GM12878 (cell line): Measurements from ENCODE around the gene MRC2. TPM values are rescaled to one million over a fixed set of nuclear protein-coding genes. Genes with fewer than 3 reads are reported as not detected.

Experiments
- ATAC-seq: fragments of 200-7000 bp; cut with Tn5 transposase; 3 replicates; pipeline ENCODE4 v1.9.1; 2020; ENCODE audit warnings: mild to moderate bottlenecking, moderate library complexity
- BruUV-seq: library from RNA; stranded (reverse); fragments of 400-500 nt; replicated peaks from 2 replicates; lab custom pipeline; 2021; lab: Mats Ljungman, UMichigan
- CTCF ChIA-PET: fragments of 300-600 bp; sonication (Branson Sonifier 250); formaldehyde crosslinking; extraction: SDS; loops from one replicate; lab custom pipeline; 2021; ENCODE audit warnings: inconsistent platforms; lab: Yijun Ruan, JAX
- POLR2A ChIA-PET: fragments of 350-600 bp; formaldehyde crosslinking; extraction: SDS; loops from one replicate; lab custom pipeline; 2021; ENCODE audit warnings: inconsistent platforms; lab: Charles Lee
- RAD21 ChIA-PET: fragments of 300-600 bp; sonication (Branson Sonifier 250); formaldehyde crosslinking; loops from one replicate; lab custom pipeline; 2023; ENCODE audit warnings: antibody characterized with exemption; ENCODE audit not compliant: unreplicated experiment; lab: Charles Lee
- SMC1A ChIA-PET: fragments of 300-600 bp; sonication (Branson Sonifier 250); formaldehyde crosslinking; loops from one replicate; lab custom pipeline; 2023; ENCODE audit not compliant: unreplicated experiment, uncharacterized antibody; lab: Charles Lee
- DNase-seq: peaks from one replicate; pipeline ENCODE4 v3.0.0-alpha.2; 2011; ENCODE audit warnings: low read depth, low spot score
- FAIRE-seq: peaks from 3 replicates; lab custom pipeline; 2011; peaks lifted over from hg19 to GRCh38; lab: Jason Lieb, UNC
- H2AFZ ChIP-seq: 2 replicates; pipeline ENCODE4 v1.6.0; 2011; ENCODE audit warnings: low read depth, low read length, control low read depth; ENCODE audit not compliant: control insufficient read depth
- H3K27ac ChIP-seq: 2 replicates; pipeline ENCODE4 v1.5.1; 2011; ENCODE audit warnings: control low read depth; ENCODE audit not compliant: control insufficient read depth, insufficient read depth
- H3K27me3 ChIP-seq, 2 experiments: replicated peaks in 1 of 2; 2 replicates each; pipeline versions ENCODE4 v1.6.0 to v1.6.1; 2011; ENCODE audit warnings: low read length in 1 of 2; ENCODE audit not compliant: control insufficient read depth in 2 of 2, insufficient read depth in 2 of 2
- H3K36me3 ChIP-seq, 2 experiments: 2 replicates each; pipeline ENCODE4 v1.5.1; 2011; ENCODE audit warnings: low read length in 1 of 2; ENCODE audit not compliant: control insufficient read depth in 2 of 2, insufficient read depth in 2 of 2
- H3K4me1 ChIP-seq: 2 replicates; pipeline ENCODE4 v1.6.1; 2011; ENCODE audit warnings: mild to moderate bottlenecking, low read length, moderate library complexity, mixed read lengths; ENCODE audit not compliant: control insufficient read depth, insufficient read depth
- H3K4me2 ChIP-seq: 2 replicates; pipeline ENCODE4 v1.6.0; 2011; ENCODE audit warnings: control low read depth; ENCODE audit not compliant: control insufficient read depth, insufficient read depth
- H3K4me3 ChIP-seq: fragments of 200-600 bp; sonication (generic); 2 replicates; pipeline ENCODE4 v1.5.1; 2016
- H3K79me2 ChIP-seq: 2 replicates; pipeline ENCODE4 v1.6.0; 2011; ENCODE audit warnings: low read length; ENCODE audit not compliant: control insufficient read depth, insufficient read depth
- H3K9ac ChIP-seq: 2 replicates; pipeline ENCODE4 v1.8.0; 2011; ENCODE audit warnings: low read length, control low read depth, mixed read lengths; ENCODE audit not compliant: control insufficient read depth, insufficient read depth
- H3K9me3 ChIP-seq: replicated peaks from 3 replicates; pipeline ENCODE4 v1.5.1; 2011; ENCODE audit warnings: mild to moderate bottlenecking, low read length; ENCODE audit not compliant: control insufficient read depth, insufficient read depth
- H4K20me1 ChIP-seq: 2 replicates; pipeline ENCODE4 v1.6.0; 2011; ENCODE audit not compliant: control insufficient read depth, insufficient read depth
- CBX5 ChIP-seq: sonication (generic); IDR thresholded peaks from 2 replicates; pipeline ENCODE4 v1.6.1; 2016; ENCODE audit warnings: low read depth, moderate library complexity, mild to moderate bottlenecking, inconsistent platforms
- EED ChIP-seq: sonication (generic); IDR thresholded peaks from 2 replicates; pipeline ENCODE4 v1.6.1; 2016; ENCODE audit warnings: antibody characterized with exemption, low read depth
- YBX1 ChIP-seq: fragments of 450-650 bp; IDR thresholded peaks from 2 replicates; pipeline ENCODE4 v1.6.1; 2016; ENCODE audit warnings: antibody characterized with exemption
- WGBS: methylation state at CpG from one replicate; pipeline ENCODE4 v1.1.6; 2016; ENCODE audit warnings: low lambda C conversion rate; ENCODE audit not compliant: insufficient replicate concordance, insufficient coverage; ENCODE audit errors: missing lambda C conversion rate; 5-methylcytosine and 5-hydroxymethylcytosine counted together
- in situ Hi-C: fragments of 300-500 bp; cut with MboI; formaldehyde crosslinking; loops from 9 replicates; pipeline ENCODE4 v1.14.3; 2018; ENCODE audit warnings: mixed read lengths
- intact Hi-C: fragments of 100-400 bp; cut with micrococcal nuclease; formaldehyde crosslinking; loops from one replicate; pipeline ENCODE4 v1.14.2; 2022; ENCODE audit not compliant: unreplicated experiment
- polyA plus RNA-seq, 11 experiments: library from polyadenylated mRNA; depleted of rRNA in 4 of 11; unstranded in 6 of 11; stranded (reverse) in 5 of 11; fragments of >200 nt; fragmentation: Nextera tagmentation in 4 of 11; fragmentation: Illumina TruSeq in 1 of 11; extraction: Ambion mirVana in 4 of 11; extraction: Trizol in 1 of 11; gene quantifications; 1 replicate in 1 of 11; 2 replicates in 10 of 11; pipeline versions ENCODE4 v1.2.1 to v1.2.3, GENCODE V29; 2011 to 2016; ENCODE audit warnings: inconsistent platforms in 2 of 11, missing spikeins in 2 of 11, low read depth in 1 of 11
- total RNA-seq, 4 experiments: library from RNA; depleted of rRNA in 3 of 4; stranded (reverse); fragments of >200 nt in 3 of 4; fragmentation: Illumina TruSeq in 1 of 4; extraction: Trizol in 1 of 4; gene quantifications; 2 replicates each; pipeline versions ENCODE4 v1.2.1 to v1.2.3, GENCODE V29; 2013 to 2021
- TF ChIP-seq, protein P1 (sequence below), 3 experiments: IDR thresholded peaks in 2 of 3; conservative IDR thresholded peaks in 1 of 3; 2 replicates each; pipeline ENCODE4 v1.5.1; 2011; ENCODE audit warnings: low read depth in 3 of 3, low read length in 3 of 3, mild to moderate bottlenecking in 3 of 3, control low read depth in 2 of 3, moderate library complexity in 2 of 3, inconsistent platforms in 1 of 3, mixed read lengths in 1 of 3; ENCODE audit not compliant: control insufficient read depth in 2 of 3, insufficient read depth in 1 of 3; ENCODE audit errors: extremely low read depth in 1 of 3
- TF ChIP-seq, protein P2 (sequence below): fragments of 450-650 bp; IDR thresholded peaks from 2 replicates; pipeline ENCODE4 v1.6.1; 2018; ENCODE audit warnings: borderline replicate concordance, mild to moderate bottlenecking; ENCODE audit not compliant: partially characterized antibody
- TF ChIP-seq, protein P3 (sequence below): IDR thresholded peaks from 2 replicates; pipeline ENCODE4 v1.6.1; 2011; ENCODE audit warnings: low read depth, low read length, improper control_type of control experiment, borderline replicate concordance

MRC2 gene
- total and polyA plus RNA-seq, 10 of the 15 experiments (the other 5 are each of a cell fraction or from before 2014, with no cell fraction given), result 0.04 to 0.96 (median 0.30) TPM; not detected in 1

DNA sequence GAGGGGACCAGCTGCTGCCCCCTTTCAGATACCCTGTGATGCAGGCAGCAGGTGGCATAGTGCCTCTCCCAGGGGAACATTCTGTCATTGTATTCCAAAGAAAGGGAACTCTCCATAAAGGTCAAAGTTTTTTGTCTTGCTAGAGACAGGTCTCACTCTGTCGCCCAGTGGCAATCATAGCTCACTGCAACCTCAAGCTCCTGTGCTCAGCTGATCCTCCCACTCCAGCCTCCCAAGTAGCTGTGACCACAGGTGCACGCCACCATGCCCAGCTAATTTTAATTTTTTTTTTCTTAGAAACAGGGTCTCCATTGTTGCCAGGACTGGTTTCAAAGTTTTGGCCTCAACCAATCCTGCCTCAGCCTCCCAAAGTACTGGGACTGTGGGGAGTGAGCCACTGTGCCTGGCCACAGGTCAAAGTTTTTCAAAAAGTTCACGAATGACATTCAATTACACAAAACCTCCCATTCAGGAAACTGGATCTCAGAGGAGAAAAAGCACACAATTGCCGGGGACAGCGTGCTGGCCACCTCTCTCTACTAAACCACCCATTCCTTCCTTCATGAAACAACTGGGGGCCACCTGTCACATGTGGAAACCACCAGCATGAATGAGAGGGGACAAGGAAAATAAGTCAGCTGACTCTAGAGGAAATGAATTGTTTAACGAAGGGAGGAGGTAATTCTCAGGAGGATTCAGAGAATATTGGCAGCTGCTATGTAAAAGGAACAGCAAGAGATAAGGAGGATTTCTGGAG lies 100.6 kb downstream of the MRC2 start:
- Histone ChIP-seq H3K4me3 (no peak overlapping the region), H2AFZ (no peak overlapping the region), H3K27me3 (no peaks in the 10 kb centered on the region), H4K20me1 (no peaks in the 10 kb centered on the region), H3K79me2 (no peaks in the 10 kb centered on the region), H3K9me3 (peaks cover 5% of the 10 kb centered on the region; the same call in 2 of the 3 replicates)
- 46% methylated on average over 6 of the region's 6 CpGs for WGBS
- ChIA-PET SMC1A (interaction anchor here (1.9 kb wide), 1 partner anchor 9 kb away, joined by 4 read pairs; no protein-coding TSS in a partner anchor), CTCF (no interaction called here)
- intact Hi-C loops (no loop called here), in situ Hi-C loops (no loop called here)
- TF ChIP-seq CBX5, result no peak
- TF ChIP-seq YBX1, result no peak
- TF ChIP-seq, protein P1, sequence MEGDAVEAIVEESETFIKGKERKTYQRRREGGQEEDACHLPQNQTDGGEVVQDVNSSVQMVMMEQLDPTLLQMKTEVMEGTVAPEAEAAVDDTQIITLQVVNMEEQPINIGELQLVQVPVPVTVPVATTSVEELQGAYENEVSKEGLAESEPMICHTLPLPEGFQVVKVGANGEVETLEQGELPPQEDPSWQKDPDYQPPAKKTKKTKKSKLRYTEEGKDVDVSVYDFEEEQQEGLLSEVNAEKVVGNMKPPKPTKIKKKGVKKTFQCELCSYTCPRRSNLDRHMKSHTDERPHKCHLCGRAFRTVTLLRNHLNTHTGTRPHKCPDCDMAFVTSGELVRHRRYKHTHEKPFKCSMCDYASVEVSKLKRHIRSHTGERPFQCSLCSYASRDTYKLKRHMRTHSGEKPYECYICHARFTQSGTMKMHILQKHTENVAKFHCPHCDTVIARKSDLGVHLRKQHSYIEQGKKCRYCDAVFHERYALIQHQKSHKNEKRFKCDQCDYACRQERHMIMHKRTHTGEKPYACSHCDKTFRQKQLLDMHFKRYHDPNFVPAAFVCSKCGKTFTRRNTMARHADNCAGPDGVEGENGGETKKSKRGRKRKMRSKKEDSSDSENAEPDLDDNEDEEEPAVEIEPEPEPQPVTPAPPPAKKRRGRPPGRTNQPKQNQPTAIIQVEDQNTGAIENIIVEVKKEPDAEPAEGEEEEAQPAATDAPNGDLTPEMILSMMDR (IDR thresholded peaks at IDR 0.05 in 2 of 3, conservative IDR thresholded peaks at IDR 0.05 in 1 of 3; ENCODE audit: control insufficient read depth in 2 of 3, extremely low read depth in 1 of 3, insufficient read depth in 1 of 3, low read depth in 3 of 3, low read length in 3 of 3), result peak in 1 of 3 experiments; percentile 8; a peak in 1 of 6 replicates
- no peak for TF ChIP-seq EED
- TF ChIP-seq, protein P2, sequence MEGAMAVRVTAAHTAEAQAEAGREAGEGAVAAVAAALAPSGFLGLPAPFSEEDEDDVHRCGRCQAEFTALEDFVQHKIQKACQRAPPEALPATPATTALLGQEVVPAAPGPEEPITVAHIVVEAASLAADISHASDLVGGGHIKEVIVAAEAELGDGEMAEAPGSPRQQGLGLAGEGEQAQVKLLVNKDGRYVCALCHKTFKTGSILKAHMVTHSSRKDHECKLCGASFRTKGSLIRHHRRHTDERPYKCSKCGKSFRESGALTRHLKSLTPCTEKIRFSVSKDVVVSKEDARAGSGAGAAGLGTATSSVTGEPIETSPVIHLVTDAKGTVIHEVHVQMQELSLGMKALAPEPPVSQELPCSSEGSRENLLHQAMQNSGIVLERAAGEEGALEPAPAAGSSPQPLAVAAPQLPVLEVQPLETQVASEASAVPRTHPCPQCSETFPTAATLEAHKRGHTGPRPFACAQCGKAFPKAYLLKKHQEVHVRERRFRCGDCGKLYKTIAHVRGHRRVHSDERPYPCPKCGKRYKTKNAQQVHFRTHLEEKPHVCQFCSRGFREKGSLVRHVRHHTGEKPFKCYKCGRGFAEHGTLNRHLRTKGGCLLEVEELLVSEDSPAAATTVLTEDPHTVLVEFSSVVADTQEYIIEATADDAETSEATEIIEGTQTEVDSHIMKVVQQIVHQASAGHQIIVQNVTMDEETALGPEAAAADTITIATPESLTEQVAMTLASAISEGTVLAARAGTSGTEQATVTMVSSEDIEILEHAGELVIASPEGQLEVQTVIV, result no peak
- TF ChIP-seq, protein P3, sequence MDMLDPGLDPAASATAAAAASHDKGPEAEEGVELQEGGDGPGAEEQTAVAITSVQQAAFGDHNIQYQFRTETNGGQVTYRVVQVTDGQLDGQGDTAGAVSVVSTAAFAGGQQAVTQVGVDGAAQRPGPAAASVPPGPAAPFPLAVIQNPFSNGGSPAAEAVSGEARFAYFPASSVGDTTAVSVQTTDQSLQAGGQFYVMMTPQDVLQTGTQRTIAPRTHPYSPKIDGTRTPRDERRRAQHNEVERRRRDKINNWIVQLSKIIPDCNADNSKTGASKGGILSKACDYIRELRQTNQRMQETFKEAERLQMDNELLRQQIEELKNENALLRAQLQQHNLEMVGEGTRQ, result no peak
- TF ChIP-seq, all 136 proteins: peak for 1
- no TSS peak for BruUV-seq
- ATAC-seq (no peak), DNase-seq (no peak), FAIRE-seq (no peak)
- Histone ChIP-seq H3K4me1 (peaks cover 15% of the 10 kb centered on the region), H3K4me2 (no peak overlapping the region), H3K9ac (no peak overlapping the region), H3K36me3 (no peaks in the 10 kb centered on the region), H3K27ac (no peak overlapping the region)
- ChIA-PET RAD21 (no interaction called here), POLR2A (no interaction called here)
